ENCODE measurements around the gene TRPM2. TPM values are rescaled to one million over a fixed set of nuclear protein-coding genes. Genes with fewer than 3 reads are reported as not detected.

Gene TRPM2
- total and polyA plus RNA-seq, 2 of the 13 experiments (the other 11 are each of a cell fraction or from before 2014, with no cell fraction given), result 0.07 to 0.20 TPM

DNA sequence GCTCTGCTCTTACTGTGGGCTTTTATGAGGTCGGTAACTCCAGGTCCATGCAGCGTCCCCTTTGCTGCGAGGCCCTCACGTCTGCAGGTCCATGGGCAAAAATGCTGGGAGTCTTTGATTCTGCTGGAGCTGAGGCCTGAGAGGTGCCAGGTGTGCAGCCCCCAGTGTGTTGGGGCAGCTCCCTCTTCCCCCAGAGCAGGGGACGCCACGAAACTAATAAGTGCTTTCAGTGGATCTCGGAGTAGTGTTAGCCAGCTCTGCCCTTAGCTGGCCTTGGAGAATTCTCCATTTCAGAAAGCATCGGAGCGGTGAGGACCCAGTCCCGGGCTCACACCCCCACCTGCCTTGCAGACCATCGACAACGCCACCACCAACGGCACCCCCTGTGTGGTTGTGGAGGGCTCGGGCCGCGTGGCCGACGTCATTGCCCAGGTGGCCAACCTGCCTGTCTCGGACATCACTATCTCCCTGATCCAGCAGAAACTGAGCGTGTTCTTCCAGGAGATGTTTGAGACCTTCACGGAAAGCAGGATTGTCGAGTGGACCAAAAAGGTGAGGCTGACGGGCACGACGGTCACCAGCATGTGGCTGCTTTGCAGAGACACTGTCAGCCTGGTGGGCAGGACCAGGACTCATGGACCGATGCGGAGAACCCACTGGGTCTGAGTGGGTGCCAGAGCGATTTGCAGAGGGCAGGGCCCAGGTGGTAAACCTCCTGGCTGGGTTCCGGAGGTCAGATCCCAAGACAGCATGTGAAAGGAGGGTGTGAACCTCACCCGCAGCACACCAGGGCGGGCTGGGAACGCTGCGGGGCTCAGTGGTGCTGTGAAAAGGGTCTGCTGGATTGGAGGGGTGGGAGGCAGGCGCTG, 25.5 kb downstream of the TRPM2 start (continued):
- TF ChIP-seq, protein P1, sequence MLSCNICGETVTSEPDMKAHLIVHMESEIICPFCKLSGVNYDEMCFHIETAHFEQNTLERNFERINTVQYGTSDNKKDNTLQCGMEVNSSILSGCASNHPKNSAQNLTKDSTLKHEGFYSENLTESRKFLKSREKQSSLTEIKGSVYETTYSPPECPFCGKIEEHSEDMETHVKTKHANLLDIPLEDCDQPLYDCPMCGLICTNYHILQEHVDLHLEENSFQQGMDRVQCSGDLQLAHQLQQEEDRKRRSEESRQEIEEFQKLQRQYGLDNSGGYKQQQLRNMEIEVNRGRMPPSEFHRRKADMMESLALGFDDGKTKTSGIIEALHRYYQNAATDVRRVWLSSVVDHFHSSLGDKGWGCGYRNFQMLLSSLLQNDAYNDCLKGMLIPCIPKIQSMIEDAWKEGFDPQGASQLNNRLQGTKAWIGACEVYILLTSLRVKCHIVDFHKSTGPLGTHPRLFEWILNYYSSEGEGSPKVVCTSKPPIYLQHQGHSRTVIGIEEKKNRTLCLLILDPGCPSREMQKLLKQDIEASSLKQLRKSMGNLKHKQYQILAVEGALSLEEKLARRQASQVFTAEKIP (CRISPR knock-in tag; IDR thresholded peaks at IDR 0.05; ENCODE audit: borderline replicate concordance), result no peak

DNA sequence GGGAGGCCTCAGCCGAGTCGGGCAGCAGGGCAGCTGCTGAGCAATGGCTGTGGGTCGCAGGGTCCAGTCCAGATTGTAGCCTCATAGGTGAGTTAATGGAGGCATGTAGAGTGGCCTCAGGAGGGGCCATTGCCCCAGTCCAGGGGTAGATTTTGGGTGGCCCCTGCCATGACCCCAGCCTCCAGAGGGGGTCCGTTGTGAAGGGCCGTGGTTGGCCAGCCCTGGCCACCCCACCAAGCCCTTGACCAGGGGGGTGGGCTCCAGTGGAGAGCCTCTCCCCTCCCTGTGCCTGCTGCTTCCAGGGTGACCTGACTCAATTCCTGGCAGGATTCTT, 26.1 kb downstream of the TRPM2 start:
- BruUV-seq (replicated peaks), result no TSS peak
- H4K20me1 ChIP-seq (ENCODE audit: insufficient read depth, low read length), result no peaks in the 10 kb centered on the region
- intact Hi-C loops (cut with micrococcal nuclease; ENCODE audit: unreplicated experiment), result no loop called here
- no peak for TF ChIP-seq ZNF337 (CRISPR knock-in tag; IDR thresholded peaks at IDR 0.05; ENCODE audit: borderline replicate concordance, low read depth)
- no peak for TF ChIP-seq KLF6 (CRISPR knock-in tag; IDR thresholded peaks at IDR 0.05)
- no peak for TF ChIP-seq MTF2 (CRISPR knock-in tag; IDR thresholded peaks at IDR 0.05; ENCODE audit: borderline replicate concordance)
- TF ChIP-seq KLF15 (CRISPR knock-in tag; IDR thresholded peaks at IDR 0.05; ENCODE audit: borderline replicate concordance), result no peak
- no peak for TF ChIP-seq NFIC (IDR thresholded peaks at IDR 0.05; ENCODE audit: low read length)
- no peak for TF ChIP-seq MTA1 (CRISPR knock-in tag; IDR thresholded peaks at IDR 0.05; ENCODE audit: borderline replicate concordance)
- TF ChIP-seq, protein P2, sequence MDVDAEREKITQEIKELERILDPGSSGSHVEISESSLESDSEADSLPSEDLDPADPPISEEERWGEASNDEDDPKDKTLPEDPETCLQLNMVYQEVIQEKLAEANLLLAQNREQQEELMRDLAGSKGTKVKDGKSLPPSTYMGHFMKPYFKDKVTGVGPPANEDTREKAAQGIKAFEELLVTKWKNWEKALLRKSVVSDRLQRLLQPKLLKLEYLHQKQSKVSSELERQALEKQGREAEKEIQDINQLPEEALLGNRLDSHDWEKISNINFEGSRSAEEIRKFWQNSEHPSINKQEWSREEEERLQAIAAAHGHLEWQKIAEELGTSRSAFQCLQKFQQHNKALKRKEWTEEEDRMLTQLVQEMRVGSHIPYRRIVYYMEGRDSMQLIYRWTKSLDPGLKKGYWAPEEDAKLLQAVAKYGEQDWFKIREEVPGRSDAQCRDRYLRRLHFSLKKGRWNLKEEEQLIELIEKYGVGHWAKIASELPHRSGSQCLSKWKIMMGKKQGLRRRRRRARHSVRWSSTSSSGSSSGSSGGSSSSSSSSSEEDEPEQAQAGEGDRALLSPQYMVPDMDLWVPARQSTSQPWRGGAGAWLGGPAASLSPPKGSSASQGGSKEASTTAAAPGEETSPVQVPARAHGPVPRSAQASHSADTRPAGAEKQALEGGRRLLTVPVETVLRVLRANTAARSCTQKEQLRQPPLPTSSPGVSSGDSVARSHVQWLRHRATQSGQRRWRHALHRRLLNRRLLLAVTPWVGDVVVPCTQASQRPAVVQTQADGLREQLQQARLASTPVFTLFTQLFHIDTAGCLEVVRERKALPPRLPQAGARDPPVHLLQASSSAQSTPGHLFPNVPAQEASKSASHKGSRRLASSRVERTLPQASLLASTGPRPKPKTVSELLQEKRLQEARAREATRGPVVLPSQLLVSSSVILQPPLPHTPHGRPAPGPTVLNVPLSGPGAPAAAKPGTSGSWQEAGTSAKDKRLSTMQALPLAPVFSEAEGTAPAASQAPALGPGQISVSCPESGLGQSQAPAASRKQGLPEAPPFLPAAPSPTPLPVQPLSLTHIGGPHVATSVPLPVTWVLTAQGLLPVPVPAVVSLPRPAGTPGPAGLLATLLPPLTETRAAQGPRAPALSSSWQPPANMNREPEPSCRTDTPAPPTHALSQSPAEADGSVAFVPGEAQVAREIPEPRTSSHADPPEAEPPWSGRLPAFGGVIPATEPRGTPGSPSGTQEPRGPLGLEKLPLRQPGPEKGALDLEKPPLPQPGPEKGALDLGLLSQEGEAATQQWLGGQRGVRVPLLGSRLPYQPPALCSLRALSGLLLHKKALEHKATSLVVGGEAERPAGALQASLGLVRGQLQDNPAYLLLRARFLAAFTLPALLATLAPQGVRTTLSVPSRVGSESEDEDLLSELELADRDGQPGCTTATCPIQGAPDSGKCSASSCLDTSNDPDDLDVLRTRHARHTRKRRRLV (CRISPR knock-in tag; IDR thresholded peaks at IDR 0.05), result no peak
- no peak for TF ChIP-seq ZNF724P (CRISPR knock-in tag; IDR thresholded peaks at IDR 0.05; ENCODE audit: borderline replicate concordance)
- TF ChIP-seq ERF (CRISPR knock-in tag; IDR thresholded peaks at IDR 0.05), result no peak
- no peak for TF ChIP-seq NFE2L1 (CRISPR knock-in tag; IDR thresholded peaks at IDR 0.05; ENCODE audit: borderline replicate concordance)
- no peak for TF ChIP-seq NFYC (CRISPR knock-in tag; IDR thresholded peaks at IDR 0.05)
- TF ChIP-seq, protein P3, sequence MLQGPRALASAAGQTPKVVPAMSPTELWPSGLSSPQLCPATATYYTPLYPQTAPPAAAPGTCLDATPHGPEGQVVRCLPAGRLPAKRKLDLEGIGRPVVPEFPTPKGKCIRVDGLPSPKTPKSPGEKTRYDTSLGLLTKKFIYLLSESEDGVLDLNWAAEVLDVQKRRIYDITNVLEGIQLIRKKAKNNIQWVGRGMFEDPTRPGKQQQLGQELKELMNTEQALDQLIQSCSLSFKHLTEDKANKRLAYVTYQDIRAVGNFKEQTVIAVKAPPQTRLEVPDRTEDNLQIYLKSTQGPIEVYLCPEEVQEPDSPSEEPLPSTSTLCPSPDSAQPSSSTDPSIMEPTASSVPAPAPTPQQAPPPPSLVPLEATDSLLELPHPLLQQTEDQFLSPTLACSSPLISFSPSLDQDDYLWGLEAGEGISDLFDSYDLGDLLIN (CRISPR knock-in tag; IDR thresholded peaks at IDR 0.05; ENCODE audit: borderline replicate concordance), result no peak
- TF ChIP-seq ZNF550 (CRISPR knock-in tag; IDR thresholded peaks at IDR 0.05; ENCODE audit: borderline replicate concordance), result no peak
- TF ChIP-seq RELA (CRISPR knock-in tag; IDR thresholded peaks at IDR 0.05), result no peak

More for the DNA sequence above, 26.1 kb downstream of the TRPM2 start:
- Histone ChIP-seq H3K27ac (ENCODE audit: extremely low read length, insufficient read depth, low read length) (no peak overlapping the region), H3K79me2 (ENCODE audit: insufficient read depth, low read length) (no peaks in the 10 kb centered on the region), H3K27me3 (ENCODE audit: control insufficient read depth in 1 of 2, insufficient read depth in 2 of 2, low read length in 2 of 2) (peaks cover 16 to 53% of the 10 kb centered on the region in 2 experiments), H3K9ac (ENCODE audit: insufficient read depth, low read depth, low read length) (no peak overlapping the region), H3K4me1 (ENCODE audit: insufficient read depth, low read length) (no peaks in the 10 kb centered on the region), H2AFZ (ENCODE audit: low read length) (no peak overlapping the region), H3K36me3 (replicated peaks in 1 of 2; ENCODE audit: control insufficient read depth in 1 of 2, insufficient read depth in 2 of 2, low read length in 2 of 2) (no peaks in the 10 kb centered on the region), H3K4me3 (replicated peaks in 1 of 3; ENCODE audit: insufficient read depth in 1 of 3, low read depth in 2 of 3, low read length in 3 of 3) (no peak overlapping the region), H3K4me2 (ENCODE audit: low read depth, low read length) (no peak overlapping the region), H3K9me3 (ENCODE audit: low read length) (peaks cover 2% of the 10 kb centered on the region; the same call in 1 of the 2 replicates)
- ChIA-PET POLR2A (no interaction called here), CTCF (ENCODE audit: low intra/inter-chr PET ratio, low total read pairs) (no interaction called here)
- in situ Hi-C loops (cut with HindIII; ENCODE audit: extremely low pct_ligation_motif_present, low pct_unique_long_range_greater_than_20kb), result loop anchor here (5.0 kb wide), 2 partner anchors 48 to 103 kb away; no protein-coding TSS in a partner anchor
- no peak for ATAC-seq
- no peak for FAIRE-seq
- 9% methylated on average over 3 of the region's 5 CpGs for WGBS (ENCODE audit: low lambda C conversion rate)
- no peak for DNase-seq (ENCODE audit: low spot score)

All from HepG2 (cell line).